K562 (cell line): ENCODE results near the gene TACSTD2. TPM values are rescaled to one million over a fixed set of nuclear protein-coding genes. Genes with fewer than 3 reads are reported as not detected.

Source experiments
- ATAC-seq: fragments of 200-7000 bp; cut with Tn5 transposase; 3 replicates; pipeline ENCODE4 v1.9.1; 2020; ENCODE audit warnings: moderate library complexity
- BruUV-seq: library from RNA; stranded (reverse); fragments of 400-500 nt; replicated peaks from 2 replicates; lab custom pipeline; 2021; lab: Mats Ljungman, UMichigan
- CTCF ChIA-PET: fragments of 300-600 bp; formaldehyde crosslinking; extraction: SDS; loops from one replicate; lab custom pipeline; 2021; ENCODE audit warnings: low intra/inter-chr PET ratio; lab: Yijun Ruan, JAX
- POLR2A ChIA-PET: fragments of 300-600, 350-650 bp; sonication (Branson Sonifier 250); formaldehyde crosslinking; extraction: SDS; loops from one replicate; lab custom pipeline; 2021; ENCODE audit warnings: antibody characterized with exemption, inconsistent platforms; lab: Yijun Ruan, JAX
- DNase-seq, 4 experiments: peaks; one replicate each; pipeline versions ENCODE4 v3.0.0 to v3.0.0-alpha.2; 2011 to 2018; ENCODE audit warnings: low spot score in 3 of 4, mixed read lengths in 3 of 4; ENCODE audit errors: extremely low read depth in 1 of 4
- FAIRE-seq: peaks from 2 replicates; lab custom pipeline; 2011; peaks lifted over from hg19 to GRCh38; lab: Jason Lieb, UNC
- H2AFZ ChIP-seq: 2 replicates; pipeline ENCODE4 v1.6.0; 2011; ENCODE audit warnings: low read depth, low read length, control low read depth, inconsistent platforms
- H3K27ac ChIP-seq: fragments of 200-600 bp; 3 replicates; pipeline ENCODE4 v1.8.0; 2011; ENCODE audit warnings: low read depth, mild to moderate bottlenecking, control low read depth, inconsistent platforms, low read length, moderate library complexity, mixed read lengths; ENCODE audit errors: extremely low read depth
- H3K27me3 ChIP-seq, 2 experiments: fragments of 300-600 bp in 1 of 2; 2 replicates in 1 of 2; 3 replicates in 1 of 2; pipeline versions ENCODE4 v1.6.0 to v1.8.0; 2011; ENCODE audit warnings: inconsistent platforms in 2 of 2, low read length in 2 of 2, mild to moderate bottlenecking in 1 of 2, mixed read lengths in 1 of 2, moderate library complexity in 1 of 2; ENCODE audit not compliant: control insufficient read depth in 2 of 2, insufficient read depth in 2 of 2
- H3K36me3 ChIP-seq: fragments of 300-600 bp; 3 replicates; pipeline ENCODE4 v1.8.0; 2011; ENCODE audit warnings: mild to moderate bottlenecking, low read length, inconsistent platforms; ENCODE audit not compliant: control insufficient read depth, insufficient read depth
- H3K4me1 ChIP-seq, 2 experiments: fragments of 200-600 bp in 1 of 2; replicated peaks in 1 of 2; 2 replicates in 1 of 2; 3 replicates in 1 of 2; pipeline versions ENCODE4 v1.5.1 to v1.8.0; 2011; ENCODE audit warnings: inconsistent platforms in 2 of 2, low read length in 2 of 2, mild to moderate bottlenecking in 1 of 2, mixed read lengths in 1 of 2, moderate library complexity in 1 of 2; ENCODE audit not compliant: control insufficient read depth in 2 of 2, insufficient read depth in 2 of 2
- H3K4me2 ChIP-seq: 2 replicates; pipeline ENCODE4 v1.6.1; 2011; ENCODE audit warnings: low read length, control low read depth, inconsistent platforms, mixed read lengths; ENCODE audit not compliant: insufficient read depth
- H3K4me3 ChIP-seq: fragments of 200-600 bp; sonication (generic), shearing (Covaris generic); 2 replicates; pipeline ENCODE4 v1.5.1; 2016; ENCODE audit warnings: control low read depth, inconsistent platforms
- H3K79me2 ChIP-seq: fragments of 200-600 bp; 3 replicates; pipeline ENCODE4 v1.8.0; 2011; ENCODE audit warnings: low read length, inconsistent platforms; ENCODE audit not compliant: control insufficient read depth, insufficient read depth
- H3K9ac ChIP-seq, 2 experiments: 2 replicates each; pipeline versions ENCODE4 v1.6.0 to v1.6.1; 2011; ENCODE audit warnings: low read depth in 2 of 2, low read length in 2 of 2, control low read depth in 1 of 2, inconsistent platforms in 1 of 2, mild to moderate bottlenecking in 1 of 2, mixed read lengths in 1 of 2; ENCODE audit not compliant: insufficient read depth in 1 of 2
- H3K9me1 ChIP-seq: one replicate; pipeline ENCODE4 v1.6.0; 2011; ENCODE audit warnings: inconsistent platforms, mild to moderate bottlenecking, low read length, moderate library complexity; ENCODE audit not compliant: control insufficient read depth, insufficient read depth
- H3K9me3 ChIP-seq: replicated peaks from 2 replicates; pipeline ENCODE4 v1.5.1; 2011; ENCODE audit warnings: low read depth, low read length, inconsistent platforms; ENCODE audit not compliant: control insufficient read depth, insufficient read depth
- H4K20me1 ChIP-seq: replicated peaks from 2 replicates; pipeline ENCODE4 v1.6.1; 2011; ENCODE audit warnings: low read length, inconsistent platforms, mixed read lengths; ENCODE audit not compliant: control insufficient read depth, insufficient read depth
- CXXC5 ChIP-seq: fragments of 250-450 bp; sonication (Bioruptor Pico); IDR thresholded peaks from 2 replicates; pipeline ENCODE4 v1.8.0; 2022; ENCODE audit warnings: inconsistent platforms, mild to moderate bottlenecking, moderate library complexity
- FOXJ3 ChIP-seq: sonication (generic); formaldehyde crosslinking; IDR thresholded peaks from 2 replicates; pipeline ENCODE4 v1.4.0; 2020; ENCODE audit warnings: mild to moderate bottlenecking, missing genetic modification reagents
- FUS ChIP-seq: fragments of 200-400 bp; formaldehyde crosslinking; optimal IDR thresholded peaks from 2 replicates; pipeline ENCODE3; 2017; ENCODE audit warnings: low read depth, low read length
- HDAC2 ChIP-seq: fragments of 450-650 bp; IDR thresholded peaks from 2 replicates; pipeline ENCODE4 v1.6.1; 2016; ENCODE audit warnings: mild to moderate bottlenecking
- PPARD ChIP-seq: fragments of 250-450 bp; sonication (Bioruptor Pico); IDR thresholded peaks from 2 replicates; pipeline ENCODE4 v1.8.0; 2022; ENCODE audit warnings: inconsistent platforms, mild to moderate bottlenecking, moderate library complexity
- SIN3B ChIP-seq: fragments of 450-650 bp; IDR thresholded peaks from 2 replicates; pipeline ENCODE4 v1.6.1; 2017; ENCODE audit warnings: low read depth, mild to moderate bottlenecking, moderate library complexity
- TAF15 ChIP-seq: fragments of 200-400 bp; formaldehyde crosslinking; IDR thresholded peaks from 2 replicates; pipeline ENCODE4 v1.6.1; 2017; ENCODE audit warnings: mild to moderate bottlenecking, low read depth, low read length, moderate library complexity
- TSC22D4 ChIP-seq: fragments of 450-650 bp; IDR thresholded peaks from 2 replicates; pipeline ENCODE4 v1.6.1; 2016; ENCODE audit warnings: missing genetic modification characterization, missing biosample characterization, control low read depth
- UBTF ChIP-seq, 2 experiments: IDR thresholded peaks; 2 replicates each; pipeline ENCODE4 v1.6.1; 2012; ENCODE audit warnings: improper control_type of control experiment in 2 of 2, low read depth in 2 of 2, low read length in 2 of 2, borderline replicate concordance in 1 of 2
- ZKSCAN1 ChIP-seq: fragments of 150-350 bp; IDR thresholded peaks from 2 replicates; pipeline ENCODE4 v1.6.1; 2016; ENCODE audit warnings: low read depth, low read length
- ZNF407 ChIP-seq: fragments of 450-650 bp; IDR thresholded peaks from 2 replicates; pipeline ENCODE4 v1.6.1; 2016; ENCODE audit warnings: low read depth
- ZNF444 ChIP-seq: fragments of 250-450 bp; sonication (Bioruptor Pico); IDR thresholded peaks from 2 replicates; pipeline ENCODE4 v1.4.0; 2020; ENCODE audit warnings: mild to moderate bottlenecking, moderate library complexity
- ZNF79 ChIP-seq: fragments of 250-450 bp; sonication (Bioruptor Pico); IDR thresholded peaks from 2 replicates; pipeline ENCODE4 v1.4.0; 2020; ENCODE audit warnings: low read depth, mild to moderate bottlenecking, moderate library complexity
- WGBS: fragments of 100-300 bp; shearing (Covaris generic); methylation state at CpG from one replicate; pipeline ENCODE4 v1.1.6; 2016; ENCODE audit warnings: low coverage, mixed read lengths; ENCODE audit not compliant: insufficient coverage; ENCODE audit errors: missing lambda C conversion rate; 5-methylcytosine and 5-hydroxymethylcytosine counted together
- in situ Hi-C: fragments of 300-500 bp; cut with MboI; formaldehyde crosslinking; loops from 4 replicates; pipeline ENCODE4 v1.15.0; 2018; ENCODE audit warnings: inconsistent platforms, mixed read lengths
- intact Hi-C: fragments of 100-400 bp; cut with micrococcal nuclease; formaldehyde crosslinking; loops from 2 replicates; pipeline ENCODE4 v1.14.2; 2022
- polyA plus RNA-seq, 8 experiments: library from polyadenylated mRNA; depleted of rRNA in 4 of 8; stranded (reverse) in 5 of 8; unstranded in 3 of 8; fragments of >200 nt; fragmentation: Nextera tagmentation in 2 of 8; fragmentation: Illumina TruSeq in 1 of 8; extraction: Ambion mirVana in 2 of 8; extraction: Trizol in 1 of 8; gene quantifications; 2 replicates each; pipeline versions ENCODE4 v1.2.1 to v1.2.3, GENCODE V29; 2011 to 2014; ENCODE audit warnings: inconsistent platforms in 1 of 8, missing spikeins in 1 of 8
- total RNA-seq, 7 experiments: library from RNA; depleted of rRNA in 6 of 7; stranded (reverse); fragments of >200 nt in 6 of 7; fragmentation: Illumina TruSeq in 2 of 7; extraction: Trizol in 2 of 7; gene quantifications; 2 replicates each; pipeline versions ENCODE4 v1.2.1 to v1.2.3, GENCODE V29; 2011 to 2021; ENCODE audit warnings: low replicate concordance in 1 of 7

Gene TACSTD2
- total and polyA plus RNA-seq, 9 of the 15 experiments (the other 6 are each of a cell fraction or from before 2014, with no cell fraction given) = 0.04 to 0.31 TPM; not detected in 7

GRCh38 chr1:58619286-58620054 lies 42.4 kb upstream of the TACSTD2 start:
- no peak for FAIRE-seq
- no peaks in the 10 kb centered on the region; a peak in 2 of 5 replicates for H3K4me1 ChIP-seq
- H3K27me3 ChIP-seq = peaks cover 3 to 16% of the 10 kb centered on the region in 2 experiments
- no peaks in the 10 kb centered on the region for H3K79me2 ChIP-seq
- no peak for ATAC-seq
- intact Hi-C loops = no loop called here
- no peaks in the 10 kb centered on the region for H4K20me1 ChIP-seq
- no peak overlapping the region for H3K27ac ChIP-seq
- CTCF ChIA-PET = no interaction called here
- no peak overlapping the region for H3K9ac ChIP-seq
- in situ Hi-C loops = no loop called here
- DNase-seq = no peak
- BruUV-seq = no TSS peak
- H3K4me2 ChIP-seq = no peak overlapping the region
- no peaks in the 10 kb centered on the region for H3K9me1 ChIP-seq
- WGBS = 9% methylated on average over 5 of the region's 5 CpGs
- POLR2A ChIA-PET = no interaction called here
- no peaks in the 10 kb centered on the region for H3K36me3 ChIP-seq
- no peak overlapping the region for H2AFZ ChIP-seq
- no peak overlapping the region for H3K4me3 ChIP-seq
- no peaks in the 10 kb centered on the region for H3K9me3 ChIP-seq
- no peak for TF ChIP-seq CXXC5
- TF ChIP-seq ZKSCAN1 = no peak
- TF ChIP-seq UBTF (IDR thresholded peaks at IDR 0.05; ENCODE audit: borderline replicate concordance in 1 of 2, low read depth in 2 of 2, low read length in 2 of 2) = no peak
- no peak for TF ChIP-seq FOXJ3 (CRISPR knock-in tag)
- TF ChIP-seq ZNF79 (CRISPR knock-in tag) = no peak
- no peak for TF ChIP-seq ZNF444 (CRISPR knock-in tag)
- no peak for TF ChIP-seq PPARD
- no peak for TF ChIP-seq FUS
- no peak for TF ChIP-seq HDAC2
- TF ChIP-seq TAF15 = no peak
- no peak for TF ChIP-seq TSC22D4 (tag)
- TF ChIP-seq SIN3B = no peak
- no peak for TF ChIP-seq ZNF407
